Esophagus squamous epithelium (tissue), 4 donors: ENCODE measurements around the gene NOXA1.

ENCODE experiments used
- POLR2A ChIP-seq, 4 donors: fragments of 450-650 bp; IDR thresholded peaks; one replicate each; pipeline ENCODE4 v1.6.1; 2017; ENCODE audit warnings: antibody characterized with exemption in 4 of 4, mild to moderate bottlenecking in 4 of 4, moderate library complexity in 3 of 4
- TF ChIP-seq, protein P1 (sequence below), 6 experiments: fragments of 450-650 bp in 4 of 6; fragments of 200-600 bp in 2 of 6; sonication (generic) in 2 of 6; IDR thresholded peaks; one replicate each; pipeline ENCODE4 v1.5.1; 2016 to 2019; ENCODE audit warnings: antibody characterized with exemption in 6 of 6, mild to moderate bottlenecking in 4 of 6, moderate library complexity in 4 of 6

GRCh38 chr9:137429974-137430722 is 7.0 kb downstream of the NOXA1 start:
- TF ChIP-seq, protein P1, sequence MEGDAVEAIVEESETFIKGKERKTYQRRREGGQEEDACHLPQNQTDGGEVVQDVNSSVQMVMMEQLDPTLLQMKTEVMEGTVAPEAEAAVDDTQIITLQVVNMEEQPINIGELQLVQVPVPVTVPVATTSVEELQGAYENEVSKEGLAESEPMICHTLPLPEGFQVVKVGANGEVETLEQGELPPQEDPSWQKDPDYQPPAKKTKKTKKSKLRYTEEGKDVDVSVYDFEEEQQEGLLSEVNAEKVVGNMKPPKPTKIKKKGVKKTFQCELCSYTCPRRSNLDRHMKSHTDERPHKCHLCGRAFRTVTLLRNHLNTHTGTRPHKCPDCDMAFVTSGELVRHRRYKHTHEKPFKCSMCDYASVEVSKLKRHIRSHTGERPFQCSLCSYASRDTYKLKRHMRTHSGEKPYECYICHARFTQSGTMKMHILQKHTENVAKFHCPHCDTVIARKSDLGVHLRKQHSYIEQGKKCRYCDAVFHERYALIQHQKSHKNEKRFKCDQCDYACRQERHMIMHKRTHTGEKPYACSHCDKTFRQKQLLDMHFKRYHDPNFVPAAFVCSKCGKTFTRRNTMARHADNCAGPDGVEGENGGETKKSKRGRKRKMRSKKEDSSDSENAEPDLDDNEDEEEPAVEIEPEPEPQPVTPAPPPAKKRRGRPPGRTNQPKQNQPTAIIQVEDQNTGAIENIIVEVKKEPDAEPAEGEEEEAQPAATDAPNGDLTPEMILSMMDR (IDR thresholded peaks at IDR 0.05), result no peak
- TF ChIP-seq POLR2A (IDR thresholded peaks at IDR 0.05), result no peak
